HCT116 (cell line): Measurements from ENCODE around the gene RAD18. TPM values are rescaled to one million over a fixed set of nuclear protein-coding genes. Genes with fewer than 3 reads are reported as not detected.

Experiments used
- ATAC-seq: fragments of 200-7000 bp; cut with Tn5 transposase; 2 replicates; pipeline ENCODE4 v1.9.1; 2020; ENCODE audit warnings: mild to moderate bottlenecking, moderate library complexity
- BruUV-seq: library from RNA; stranded (reverse); fragments of 400-500 nt; replicated peaks from 2 replicates; lab custom pipeline; 2021; lab: Mats Ljungman, UMichigan
- CTCF ChIA-PET: fragments of 300-600 bp; sonication (Branson Sonifier 250); formaldehyde crosslinking; loops from one replicate; lab custom pipeline; 2021; ENCODE audit warnings: antibody characterized with exemption; lab: Charles Lee
- POLR2A ChIA-PET: fragments of 300-600, 350-600 bp; sonication (Branson Sonifier 250); formaldehyde crosslinking; loops from one replicate; lab custom pipeline; 2021; ENCODE audit warnings: antibody characterized with exemption; lab: Charles Lee
- RAD21 ChIA-PET, 2 experiments: fragments of 300-600 bp; sonication (Branson Sonifier 250); formaldehyde crosslinking; loops; one replicate each; lab custom pipeline; 2023; ENCODE audit warnings: low total read pairs in 2 of 2; ENCODE audit not compliant: uncharacterized antibody in 2 of 2, unreplicated experiment in 2 of 2, low non-redundant PET in 1 of 2; lab: Charles Lee
- DNase-seq: peaks from one replicate; pipeline ENCODE4 v3.0.0-alpha.2; 2010; ENCODE audit warnings: low read depth, low spot score
- H2AFZ ChIP-seq: fragments of 200-600 bp; shearing (Covaris generic), sonication (generic); 2 replicates; pipeline ENCODE4 v1.6.1; 2017; ENCODE audit warnings: low read depth, mixed run types, mixed read lengths, antibody characterized with exemption, low read length; ENCODE audit not compliant: poor library complexity, severe bottlenecking
- H3K27ac ChIP-seq: 2 replicates; pipeline ENCODE4 v1.5.1; 2012; ENCODE audit warnings: low read depth, low read length
- H3K27me3 ChIP-seq: fragments of 200-600 bp; sonication (generic); 2 replicates; pipeline ENCODE4 v1.6.1; 2016; ENCODE audit warnings: mixed run types, low read length, mixed read lengths; ENCODE audit not compliant: insufficient read depth
- H3K36me3 ChIP-seq, 2 experiments: fragments of 200-500 bp in 1 of 2; fragments of 200-600 bp in 1 of 2; sonication (Bioruptor generic) in 1 of 2; sonication (generic) in 1 of 2; 2 replicates each; pipeline versions ENCODE4 v1.5.1 to v1.6.1; 2014 to 2016; ENCODE audit warnings: low read length in 2 of 2, inconsistent platforms in 1 of 2, mixed read lengths in 1 of 2, mixed run types in 1 of 2; ENCODE audit not compliant: insufficient read depth in 2 of 2, control insufficient read depth in 1 of 2
- H3K4me1 ChIP-seq, 2 experiments: fragments of 200-600 bp in 1 of 2; sonication (generic) in 1 of 2; 2 replicates each; pipeline versions ENCODE4 v1.5.1 to v1.6.1; 2012 to 2017; ENCODE audit warnings: low read length in 2 of 2, inconsistent platforms in 1 of 2, mild to moderate bottlenecking in 1 of 2, mixed read lengths in 1 of 2, mixed run types in 1 of 2, moderate library complexity in 1 of 2; ENCODE audit not compliant: insufficient read depth in 2 of 2, control insufficient read depth in 1 of 2
- H3K4me2 ChIP-seq: fragments of 200-600 bp; sonication (generic); 2 replicates; pipeline ENCODE4 v1.6.1; 2017; ENCODE audit warnings: mixed run types, low read length, mixed read lengths
- H3K4me3 ChIP-seq, 2 experiments: fragments of 200-600 bp in 1 of 2; sonication (generic) in 1 of 2; replicated peaks in 1 of 2; 2 replicates each; pipeline ENCODE4 v1.5.1; 2011 to 2016; ENCODE audit warnings: low read length in 2 of 2, control low read depth in 1 of 2, low read depth in 1 of 2, mild to moderate bottlenecking in 1 of 2, mixed read lengths in 1 of 2, mixed run types in 1 of 2
- H3K79me2 ChIP-seq: fragments of 200-600 bp; sonication (generic); 2 replicates; pipeline ENCODE4 v1.6.1; 2017; ENCODE audit warnings: mild to moderate bottlenecking, mixed run types, low read length, moderate library complexity, mixed read lengths; ENCODE audit not compliant: insufficient read depth
- H3K9ac ChIP-seq: fragments of 200-600 bp; sonication (generic); 2 replicates; pipeline ENCODE4 v1.6.1; 2016; ENCODE audit warnings: low read length, mixed read lengths
- H3K9me2 ChIP-seq: fragments of 200-600 bp; sonication (generic), shearing (Covaris generic); 2 replicates; pipeline ENCODE4 v1.6.1; 2017; ENCODE audit warnings: mixed run types, mild to moderate bottlenecking, moderate library complexity; ENCODE audit not compliant: insufficient read depth
- H3K9me3 ChIP-seq, 2 experiments: fragments of 200-500 bp in 1 of 2; fragments of 200-600 bp in 1 of 2; sonication (Bioruptor generic) in 1 of 2; sonication (generic) in 1 of 2; 2 replicates each; pipeline ENCODE4 v1.6.1; 2014 to 2017; ENCODE audit warnings: low read length in 2 of 2, mixed read lengths in 2 of 2, inconsistent platforms in 1 of 2, low read depth in 1 of 2, mild to moderate bottlenecking in 1 of 2, mixed run types in 1 of 2, moderate library complexity in 1 of 2; ENCODE audit not compliant: control insufficient read depth in 1 of 2, insufficient read depth in 1 of 2
- H4K20me1 ChIP-seq: fragments of 200-600 bp; sonication (generic), shearing (Covaris generic); 2 replicates; pipeline ENCODE4 v1.6.1; 2017; ENCODE audit warnings: mixed run types, mild to moderate bottlenecking, moderate library complexity; ENCODE audit not compliant: insufficient read depth
- CEBPB ChIP-seq: IDR thresholded peaks from 2 replicates; pipeline ENCODE4 v1.6.1; 2012; ENCODE audit warnings: low read depth
- EGR1 ChIP-seq: IDR thresholded peaks from 2 replicates; pipeline ENCODE4 v1.6.1; 2012; ENCODE audit warnings: low read depth
- EZH2 ChIP-seq: fragments of 200-600 bp; sonication (generic); IDR thresholded peaks from 2 replicates; pipeline ENCODE4 v1.6.1; 2017; ENCODE audit warnings: antibody characterized with exemption, mixed run types
- EZH2phosphoT487 ChIP-seq: fragments of 200-600 bp; IDR thresholded peaks from 2 replicates; pipeline ENCODE4 v1.6.1; 2018; ENCODE audit warnings: antibody characterized with exemption, borderline replicate concordance
- FOSL1 ChIP-seq: IDR thresholded peaks from 2 replicates; pipeline ENCODE4 v1.6.1; 2012; ENCODE audit warnings: low read depth
- MAX ChIP-seq: IDR thresholded peaks from 2 replicates; pipeline ENCODE4 v1.6.1; 2012
- SIN3A ChIP-seq: IDR thresholded peaks from 2 replicates; pipeline ENCODE4 v1.6.1; 2012; ENCODE audit warnings: low read depth
- SP1 ChIP-seq: IDR thresholded peaks from 2 replicates; pipeline ENCODE4 v1.6.1; 2012; ENCODE audit warnings: low read depth
- SRF ChIP-seq: IDR thresholded peaks from 2 replicates; pipeline ENCODE4 v1.6.1; 2012; ENCODE audit warnings: low read depth
- TCF7L2 ChIP-seq: IDR thresholded peaks from 2 replicates; pipeline ENCODE4 v1.7.0; 2011; ENCODE audit warnings: borderline replicate concordance, inconsistent platforms; ENCODE audit not compliant: insufficient read depth, insufficient read length; ENCODE audit errors: extremely low read depth
- YY1 ChIP-seq: IDR thresholded peaks from 2 replicates; pipeline ENCODE4 v1.6.1; 2011; ENCODE audit warnings: low read length, low read depth, moderate library complexity, mild to moderate bottlenecking; ENCODE audit not compliant: insufficient replicate concordance; ENCODE audit errors: extremely low read depth
- ZBTB33 ChIP-seq: IDR thresholded peaks from 2 replicates; pipeline ENCODE4 v1.6.1; 2011; ENCODE audit warnings: mild to moderate bottlenecking, low read length, moderate library complexity; ENCODE audit not compliant: insufficient replicate concordance; ENCODE audit errors: extremely low read depth
- ZFX ChIP-seq: fragments of 450-650 bp; IDR thresholded peaks from 2 replicates; pipeline ENCODE4 v1.6.1; 2017
- intact Hi-C: fragments of 100-400 bp; cut with micrococcal nuclease; formaldehyde crosslinking; loops from 2 replicates; pipeline ENCODE4 v1.10.0; 2022
- total RNA-seq: library from RNA; stranded (reverse); gene quantifications from one replicate; pipeline ENCODE4 v1.2.1, GENCODE V29; 2021; ENCODE audit not compliant: unreplicated experiment
- TF ChIP-seq, protein P1 (sequence below), 3 experiments: fragments of 200-600 bp in 1 of 3; sonication (generic) in 1 of 3; IDR thresholded peaks in 2 of 3; conservative IDR thresholded peaks in 1 of 3; 2 replicates each; pipeline ENCODE4 v1.5.1; 2012 to 2017; ENCODE audit warnings: low read depth in 2 of 3, low read length in 2 of 3, antibody characterized with exemption in 1 of 3, borderline replicate concordance in 1 of 3, control low read depth in 1 of 3, mild to moderate bottlenecking in 1 of 3, mixed read lengths in 1 of 3, mixed run types in 1 of 3, moderate library complexity in 1 of 3; ENCODE audit not compliant: insufficient read depth in 1 of 3
- TF ChIP-seq, protein P2 (sequence below): IDR thresholded peaks from 2 replicates; pipeline ENCODE4 v1.6.1; 2012

RAD18 gene
- total RNA-seq, 1 experiment from 2014 or later = 28.7 TPM

DNA sequence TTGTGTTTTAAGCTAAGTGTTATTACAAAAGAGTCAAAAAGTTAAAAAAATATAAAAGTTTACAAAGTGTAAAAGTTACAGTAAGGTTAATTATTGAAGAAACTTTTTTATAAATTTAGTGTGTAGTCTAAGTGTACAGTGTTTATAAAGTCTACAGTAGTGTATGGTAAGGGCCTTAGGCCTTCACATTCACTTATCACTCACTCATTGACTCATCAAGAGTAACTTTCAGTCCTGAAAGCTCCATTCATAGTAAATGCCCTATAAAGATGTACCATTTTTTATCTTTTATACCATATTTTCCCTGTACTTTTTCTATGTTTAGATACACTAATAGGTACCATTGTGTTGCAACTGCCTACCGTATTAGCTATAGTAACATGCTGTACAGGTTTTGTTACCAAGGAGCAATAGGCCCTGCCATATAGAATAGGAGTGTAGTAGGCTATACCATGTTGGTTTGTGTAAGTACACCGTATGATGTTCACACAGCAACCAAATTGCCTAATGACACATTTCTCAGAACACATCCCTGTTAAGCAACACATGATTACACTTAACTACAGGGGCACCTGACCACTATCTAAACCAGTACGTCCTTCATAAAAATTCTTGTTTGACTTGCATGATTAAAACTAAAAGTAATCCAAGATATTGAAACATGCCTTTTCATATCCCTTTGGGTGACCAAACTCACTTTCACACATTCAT is 17.2 kb downstream of the RAD18 start:
- ChIA-PET RAD21 (no interaction called here), CTCF (no interaction called here), POLR2A (no interaction called here)
- TF ChIP-seq FOSL1 = no peak
- no peak for TF ChIP-seq ZFX
- TF ChIP-seq, protein P1, sequence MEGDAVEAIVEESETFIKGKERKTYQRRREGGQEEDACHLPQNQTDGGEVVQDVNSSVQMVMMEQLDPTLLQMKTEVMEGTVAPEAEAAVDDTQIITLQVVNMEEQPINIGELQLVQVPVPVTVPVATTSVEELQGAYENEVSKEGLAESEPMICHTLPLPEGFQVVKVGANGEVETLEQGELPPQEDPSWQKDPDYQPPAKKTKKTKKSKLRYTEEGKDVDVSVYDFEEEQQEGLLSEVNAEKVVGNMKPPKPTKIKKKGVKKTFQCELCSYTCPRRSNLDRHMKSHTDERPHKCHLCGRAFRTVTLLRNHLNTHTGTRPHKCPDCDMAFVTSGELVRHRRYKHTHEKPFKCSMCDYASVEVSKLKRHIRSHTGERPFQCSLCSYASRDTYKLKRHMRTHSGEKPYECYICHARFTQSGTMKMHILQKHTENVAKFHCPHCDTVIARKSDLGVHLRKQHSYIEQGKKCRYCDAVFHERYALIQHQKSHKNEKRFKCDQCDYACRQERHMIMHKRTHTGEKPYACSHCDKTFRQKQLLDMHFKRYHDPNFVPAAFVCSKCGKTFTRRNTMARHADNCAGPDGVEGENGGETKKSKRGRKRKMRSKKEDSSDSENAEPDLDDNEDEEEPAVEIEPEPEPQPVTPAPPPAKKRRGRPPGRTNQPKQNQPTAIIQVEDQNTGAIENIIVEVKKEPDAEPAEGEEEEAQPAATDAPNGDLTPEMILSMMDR (IDR thresholded peaks at IDR 0.05 in 2 of 3, conservative IDR thresholded peaks at IDR 0.05 in 1 of 3; ENCODE audit: borderline replicate concordance in 1 of 3, insufficient read depth in 1 of 3, low read depth in 2 of 3, low read length in 2 of 3) = no peak
- no peak for TF ChIP-seq EGR1
- TF ChIP-seq SIN3A = no peak
- TF ChIP-seq SRF = no peak
- no peak for TF ChIP-seq CEBPB
- no peak for TF ChIP-seq ZBTB33
- TF ChIP-seq, protein P2, sequence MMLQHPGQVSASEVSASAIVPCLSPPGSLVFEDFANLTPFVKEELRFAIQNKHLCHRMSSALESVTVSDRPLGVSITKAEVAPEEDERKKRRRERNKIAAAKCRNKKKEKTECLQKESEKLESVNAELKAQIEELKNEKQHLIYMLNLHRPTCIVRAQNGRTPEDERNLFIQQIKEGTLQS = no peak
- TF ChIP-seq MAX = no peak
- no peak for TF ChIP-seq EZH2phosphoT487
- no peak for TF ChIP-seq EZH2
- TF ChIP-seq SP1 = no peak
- no peak for TF ChIP-seq YY1
- no peak for TF ChIP-seq TCF7L2
- Histone ChIP-seq H3K4me1 (no peaks in the 10 kb centered on the region), H3K9me3 (no peaks in the 10 kb centered on the region), H3K4me2 (no peak overlapping the region), H3K27ac (no peak overlapping the region), H3K9me2 (no peaks in the 10 kb centered on the region), H4K20me1 (no peaks in the 10 kb centered on the region; the same call in 1 of the 2 replicates), H3K79me2 (peaks cover 39% of the 10 kb centered on the region), H3K9ac (no peak overlapping the region), H3K27me3 (no peaks in the 10 kb centered on the region), H3K4me3 (no peak overlapping the region), H2AFZ (no peak overlapping the region), H3K36me3 (peaks cover 2 to 27% of the 10 kb centered on the region in 2 experiments; a peak in 3 of 4 replicates)
- TSS peak; percentile 12 for BruUV-seq
- ATAC-seq (no peak), DNase-seq (no peak)
- intact Hi-C loops = no loop called here
